ENCODE results near the gene UBAP1L.

- TF ChIP-seq CTCF (IDR thresholded peaks at IDR 0.05; ENCODE audit: insufficient read depth, low read length, poor library complexity, severe bottlenecking) (no peak), EZH2phosphoT487 (conservative IDR thresholded peaks at IDR 0.05; ENCODE audit: low read length) (no peak)
These were observed 19.3 kb downstream of the UBAP1L start for GRCh38 chr15:65095747-65096104.

Measured in SU-DHL-6 (cell line).